H9 (cell line): Measurements from ENCODE around the gene CHIT1. TPM values are rescaled to one million over a fixed set of nuclear protein-coding genes. Genes with fewer than 3 reads are reported as not detected.

ENCODE experiments used
- DNase-seq: peaks from one replicate; pipeline ENCODE4 v3.0.0-alpha.2; 2017
- H2AFZ ChIP-seq: one replicate; pipeline ENCODE4 v1.6.1; 2013; ENCODE audit warnings: mild to moderate bottlenecking, low read length, control low read depth, moderate library complexity
- H2AK5ac ChIP-seq: 2 replicates; pipeline ENCODE4 v1.6.1; 2013; ENCODE audit warnings: low read length, control low read depth, mixed read lengths; ENCODE audit not compliant: insufficient read length
- H2BK120ac ChIP-seq: one replicate; pipeline ENCODE4 v1.6.1; 2013; ENCODE audit warnings: low read depth, mild to moderate bottlenecking, low read length, control low read depth, inconsistent platforms; ENCODE audit not compliant: poor library complexity, severe bottlenecking
- H2BK12ac ChIP-seq: 2 replicates; pipeline ENCODE4 v1.6.1; 2013; ENCODE audit warnings: low read length, control low read depth, mixed read lengths, low read depth; ENCODE audit not compliant: insufficient read length
- H2BK15ac ChIP-seq: 2 replicates; pipeline ENCODE4 v1.6.1; 2013; ENCODE audit warnings: low read depth, low read length, control low read depth
- H2BK20ac ChIP-seq: one replicate; pipeline ENCODE4 v1.6.1; 2013; ENCODE audit warnings: low read depth, mild to moderate bottlenecking, low read length, control low read depth, inconsistent platforms; ENCODE audit not compliant: poor library complexity, severe bottlenecking
- H2BK5ac ChIP-seq: 2 replicates; pipeline ENCODE4 v1.6.1; 2013; ENCODE audit warnings: low read length, control low read depth, mixed read lengths; ENCODE audit not compliant: insufficient read length
- H3K14ac ChIP-seq: 2 replicates; pipeline ENCODE4 v1.6.1; 2013; ENCODE audit warnings: low read length, control low read depth; ENCODE audit not compliant: insufficient read depth
- H3K18ac ChIP-seq: 2 replicates; pipeline ENCODE4 v1.6.1; 2013; ENCODE audit warnings: low read depth, mild to moderate bottlenecking, mixed read lengths, low read length, control low read depth; ENCODE audit not compliant: insufficient read length
- H3K23ac ChIP-seq: 2 replicates; pipeline ENCODE4 v1.6.1; 2013; ENCODE audit warnings: low read length, control low read depth, mixed read lengths, low read depth; ENCODE audit not compliant: insufficient read length
- H3K23me2 ChIP-seq: 2 replicates; pipeline ENCODE4 v1.6.1; 2013; ENCODE audit warnings: low read depth, mild to moderate bottlenecking, mixed read lengths, low read length, control low read depth; ENCODE audit not compliant: insufficient read length, poor library complexity, severe bottlenecking
- H3K27ac ChIP-seq: 2 replicates; pipeline ENCODE4 v1.5.1; 2013; ENCODE audit warnings: low read length, control low read depth, mixed read lengths, low read depth; ENCODE audit not compliant: insufficient read length
- H3K27me3 ChIP-seq: 2 replicates; pipeline ENCODE4 v1.6.1; 2013; ENCODE audit warnings: low read length, control low read depth, inconsistent platforms; ENCODE audit not compliant: insufficient read depth
- H3K4ac ChIP-seq: 2 replicates; pipeline ENCODE4 v1.6.1; 2013; ENCODE audit warnings: low read depth, mild to moderate bottlenecking, control low read depth, inconsistent platforms, low read length, moderate library complexity
- H3K4me1 ChIP-seq: 2 replicates; pipeline ENCODE4 v1.6.1; 2013; ENCODE audit warnings: low read length, control low read depth, inconsistent platforms; ENCODE audit not compliant: insufficient read depth
- H3K4me2 ChIP-seq: 2 replicates; pipeline ENCODE4 v1.6.1; 2013; ENCODE audit warnings: low read length, control low read depth, mixed read lengths; ENCODE audit not compliant: insufficient read length, insufficient read depth
- H3K56ac ChIP-seq: 2 replicates; pipeline ENCODE4 v1.6.1; 2013; ENCODE audit warnings: low read depth, mild to moderate bottlenecking, mixed read lengths, low read length, control low read depth; ENCODE audit not compliant: insufficient read length
- H3K79me1 ChIP-seq: 2 replicates; pipeline ENCODE4 v1.6.1; 2013; ENCODE audit warnings: low read depth, mild to moderate bottlenecking, moderate library complexity, low read length, control low read depth, inconsistent platforms; ENCODE audit not compliant: insufficient read depth, poor library complexity, severe bottlenecking
- H3K79me2 ChIP-seq: 2 replicates; pipeline ENCODE4 v1.6.1; 2013; ENCODE audit warnings: low read length, control low read depth, inconsistent platforms; ENCODE audit not compliant: insufficient read depth
- H3K9ac ChIP-seq: 2 replicates; pipeline ENCODE4 v1.6.1; 2013; ENCODE audit warnings: low read length, control low read depth, mixed read lengths; ENCODE audit not compliant: insufficient read length; ENCODE audit errors: extremely low read depth
- H3K9me3 ChIP-seq: one replicate; pipeline ENCODE4 v1.6.1; 2013; ENCODE audit warnings: low read depth, low read length, inconsistent platforms; ENCODE audit not compliant: control insufficient read depth
- H3T11ph ChIP-seq: one replicate; pipeline ENCODE4 v1.6.1; 2013; ENCODE audit warnings: mild to moderate bottlenecking, low read length, control low read depth, inconsistent platforms
- H4K20me1 ChIP-seq: one replicate; pipeline ENCODE4 v1.6.1; 2013; ENCODE audit not compliant: control insufficient read depth, insufficient read length, insufficient read depth
- H4K5ac ChIP-seq: 2 replicates; pipeline ENCODE4 v1.6.1; 2013; ENCODE audit warnings: low read depth, mild to moderate bottlenecking, mixed read lengths, low read length, control low read depth; ENCODE audit not compliant: insufficient read length
- H4K8ac ChIP-seq: replicated peaks from 2 replicates; pipeline ENCODE4 v1.6.1; 2013; ENCODE audit warnings: low read length, control low read depth, mixed read lengths, low read depth; ENCODE audit not compliant: insufficient read length
- H4K91ac ChIP-seq: 2 replicates; pipeline ENCODE4 v1.6.1; 2013; ENCODE audit warnings: low read depth, mild to moderate bottlenecking, moderate library complexity, mixed read lengths, low read length, control low read depth; ENCODE audit not compliant: insufficient read length
- H3K27ac Mint-ChIP-seq, 3 experiments: 2 replicates in 2 of 3; 3 replicates in 1 of 3; pipeline ENCODE4 v1.8.0; 2020 to 2021; ENCODE audit warnings: mixed read lengths in 3 of 3, mild to moderate bottlenecking in 1 of 3, moderate library complexity in 1 of 3
- H3K27me3 Mint-ChIP-seq: 2 replicates; pipeline ENCODE4 v1.8.0; 2021; ENCODE audit warnings: low read depth, mild to moderate bottlenecking, moderate library complexity, mixed read lengths
- H3K36me3 Mint-ChIP-seq, 3 experiments: 2 replicates in 2 of 3; 3 replicates in 1 of 3; pipeline ENCODE4 v1.8.0; 2020 to 2021; ENCODE audit warnings: low read depth in 3 of 3, mixed read lengths in 3 of 3; ENCODE audit not compliant: insufficient read depth in 1 of 3
- H3K4me1 Mint-ChIP-seq, 2 experiments: 2 replicates each; pipeline ENCODE4 v1.8.0; 2020; ENCODE audit warnings: mixed read lengths in 2 of 2
- H3K4me3 Mint-ChIP-seq, 2 experiments: 2 replicates in 1 of 2; 3 replicates in 1 of 2; pipeline ENCODE4 v1.8.0; 2020 to 2021; ENCODE audit warnings: mild to moderate bottlenecking in 2 of 2, mixed read lengths in 2 of 2, moderate library complexity in 1 of 2
- H3K9me3 Mint-ChIP-seq, 2 experiments: 2 replicates in 1 of 2; 3 replicates in 1 of 2; pipeline ENCODE4 v1.8.0; 2020; ENCODE audit warnings: mild to moderate bottlenecking in 2 of 2, mixed read lengths in 2 of 2, moderate library complexity in 1 of 2
- WGBS: extraction: QIAGEN DNeasy Blood & Tissue Kit; methylation state at CpG from one replicate; pipeline ENCODE4 v1.1.7; 2013; ENCODE audit warnings: missing lambda C conversion rate, low lambda C conversion rate, mixed read lengths; ENCODE audit not compliant: insufficient read length; ENCODE audit errors: extremely low coverage; 5-methylcytosine and 5-hydroxymethylcytosine counted together
- total RNA-seq: library from RNA; stranded (reverse); gene quantifications from 2 replicates; pipeline ENCODE4 v1.2.1, GENCODE V29; 2021
- TF ChIP-seq, protein P1 (sequence below): fragments of 200-600 bp; sonication (generic); conservative IDR thresholded peaks from 3 replicates; pipeline ENCODE4 v1.8.0; 2021; ENCODE audit warnings: antibody characterized with exemption, mild to moderate bottlenecking

Gene CHIT1
- total RNA-seq, 1 experiment from 2014 or later, result not detected

DNA sequence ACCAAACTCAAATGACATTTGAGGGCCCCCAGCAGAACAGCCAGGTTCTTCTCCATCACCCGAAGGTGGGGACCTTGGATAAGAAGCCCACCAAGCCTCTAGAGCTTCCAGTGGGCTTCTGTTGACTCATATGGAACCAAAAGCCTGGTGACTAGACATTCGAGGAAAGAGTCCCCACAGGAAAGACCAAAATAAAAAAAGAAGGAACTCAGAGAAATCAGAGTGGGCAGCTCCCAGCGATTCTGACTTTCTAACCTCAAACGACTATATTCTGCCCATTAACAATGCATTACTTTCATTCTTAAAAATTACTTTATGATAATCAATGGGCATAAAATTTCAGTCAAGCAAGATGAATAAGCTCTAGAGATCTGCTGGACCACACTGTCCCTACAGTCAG lies 9.6 kb upstream of the CHIT1 start:
- H3K9me3 ChIP-seq, result peaks cover 4% of the 10 kb centered on the region
- no peak overlapping the region for H4K5ac ChIP-seq
- H2BK5ac ChIP-seq, result no peak overlapping the region
- peaks cover 33% of the 10 kb centered on the region for H3K27me3 Mint-ChIP-seq
- no peak overlapping the region for H2BK20ac ChIP-seq
- no peak overlapping the region for H3K27ac ChIP-seq
- H3K23ac ChIP-seq, result no peak overlapping the region
- H3K4ac ChIP-seq, result no peak overlapping the region
- H3K79me2 ChIP-seq, result no peaks in the 10 kb centered on the region
- DNase-seq, result no peak
- no peak overlapping the region for H2AK5ac ChIP-seq
- H4K8ac ChIP-seq, result no peak overlapping the region
- H3K4me3 Mint-ChIP-seq, result no peak overlapping the region
- no CpG with 5 or more reads among the region's 4 CpGs for WGBS
- no peak overlapping the region for H2BK12ac ChIP-seq
- no peaks in the 10 kb centered on the region for H3K27me3 ChIP-seq
- TF ChIP-seq, protein P1, sequence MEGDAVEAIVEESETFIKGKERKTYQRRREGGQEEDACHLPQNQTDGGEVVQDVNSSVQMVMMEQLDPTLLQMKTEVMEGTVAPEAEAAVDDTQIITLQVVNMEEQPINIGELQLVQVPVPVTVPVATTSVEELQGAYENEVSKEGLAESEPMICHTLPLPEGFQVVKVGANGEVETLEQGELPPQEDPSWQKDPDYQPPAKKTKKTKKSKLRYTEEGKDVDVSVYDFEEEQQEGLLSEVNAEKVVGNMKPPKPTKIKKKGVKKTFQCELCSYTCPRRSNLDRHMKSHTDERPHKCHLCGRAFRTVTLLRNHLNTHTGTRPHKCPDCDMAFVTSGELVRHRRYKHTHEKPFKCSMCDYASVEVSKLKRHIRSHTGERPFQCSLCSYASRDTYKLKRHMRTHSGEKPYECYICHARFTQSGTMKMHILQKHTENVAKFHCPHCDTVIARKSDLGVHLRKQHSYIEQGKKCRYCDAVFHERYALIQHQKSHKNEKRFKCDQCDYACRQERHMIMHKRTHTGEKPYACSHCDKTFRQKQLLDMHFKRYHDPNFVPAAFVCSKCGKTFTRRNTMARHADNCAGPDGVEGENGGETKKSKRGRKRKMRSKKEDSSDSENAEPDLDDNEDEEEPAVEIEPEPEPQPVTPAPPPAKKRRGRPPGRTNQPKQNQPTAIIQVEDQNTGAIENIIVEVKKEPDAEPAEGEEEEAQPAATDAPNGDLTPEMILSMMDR, result no peak
- H4K20me1 ChIP-seq, result no peaks in the 10 kb centered on the region
- H3K36me3 Mint-ChIP-seq, result peaks cover 0 to 16% (median 14%) of the 10 kb centered on the region in 3 experiments; a peak in 6 of 7 replicates
- H3K56ac ChIP-seq, result no peak overlapping the region
- peaks cover 28% of the 10 kb centered on the region in 2 experiments for H3K9me3 Mint-ChIP-seq
- H3K27ac Mint-ChIP-seq, result no peak overlapping the region
- H3K4me1 Mint-ChIP-seq, result no peaks in the 10 kb centered on the region
- no peak overlapping the region for H3K18ac ChIP-seq
- H3K79me1 ChIP-seq, result no peaks in the 10 kb centered on the region
- H3K14ac ChIP-seq, result no peak overlapping the region
- no peak overlapping the region for H3K9ac ChIP-seq
- H2BK15ac ChIP-seq, result no peak overlapping the region
- H3T11ph ChIP-seq, result no peak overlapping the region
- H3K23me2 ChIP-seq, result no peaks in the 10 kb centered on the region
- H2BK120ac ChIP-seq, result no peak overlapping the region
- H3K4me2 ChIP-seq, result no peak overlapping the region
- no peak overlapping the region for H2AFZ ChIP-seq
- H3K4me1 ChIP-seq, result no peaks in the 10 kb centered on the region
- H4K91ac ChIP-seq, result no peak overlapping the region
